Measurements from ENCODE around the gene EAPP.

DNA sequence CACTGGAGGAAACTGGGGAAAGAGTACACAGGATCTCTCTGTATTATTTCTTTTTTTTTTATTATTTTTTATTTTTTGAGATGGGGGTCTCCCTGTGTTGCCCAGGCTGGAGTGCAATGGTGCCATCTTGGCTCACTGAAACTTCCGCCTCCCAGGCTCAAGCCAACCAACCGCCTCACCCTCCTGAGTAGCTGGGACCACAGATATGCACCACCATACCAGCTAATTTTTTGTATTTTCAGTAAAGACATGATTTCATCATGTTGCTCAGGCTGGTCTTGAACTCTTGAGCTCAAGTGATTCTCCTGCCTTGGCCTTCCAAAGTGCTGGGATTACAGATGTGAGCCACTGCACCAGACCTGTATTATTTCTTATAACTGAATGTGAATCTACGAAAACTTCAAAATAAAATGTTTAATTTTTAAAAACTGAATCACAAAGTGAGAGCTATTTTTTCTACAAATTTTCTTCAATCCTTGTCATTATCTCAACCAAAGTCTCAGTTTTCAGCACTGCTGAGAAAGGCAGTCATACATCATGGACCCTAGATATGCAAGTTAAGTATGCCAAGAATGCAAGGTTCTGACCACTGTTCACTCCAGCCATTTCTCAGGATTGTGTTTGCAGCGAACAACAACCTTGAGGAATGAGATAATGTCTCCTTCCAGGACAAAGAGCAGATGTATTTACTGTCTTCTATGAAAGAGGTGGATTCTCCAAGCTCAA lies 2.4 kb downstream of the EAPP start:
- TF ChIP-seq TAF1 (IDR thresholded peaks at IDR 0.05; ENCODE audit: low read depth) (no peak), CREB1 (IDR thresholded peaks at IDR 0.05; ENCODE audit: low read depth) (no peak), FOXM1 (IDR thresholded peaks at IDR 0.05; ENCODE audit: borderline replicate concordance, low read depth) (no peak), EP300 (IDR thresholded peaks at IDR 0.05; ENCODE audit: borderline replicate concordance) (no peak), RAD21 (IDR thresholded peaks at IDR 0.05; ENCODE audit: low read depth) (no peak), NFIC (IDR thresholded peaks at IDR 0.05) (no peak)
- TF ChIP-seq, protein P1, sequence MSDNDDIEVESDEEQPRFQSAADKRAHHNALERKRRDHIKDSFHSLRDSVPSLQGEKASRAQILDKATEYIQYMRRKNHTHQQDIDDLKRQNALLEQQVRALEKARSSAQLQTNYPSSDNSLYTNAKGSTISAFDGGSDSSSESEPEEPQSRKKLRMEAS (IDR thresholded peaks at IDR 0.05), result no peak

Data from Ishikawa (cell line).